Activated CD8-positive, alpha-beta memory T cell treated with anti-CD3 and anti-CD28 coated beads for 48 hours (primary cell): ENCODE results near the gene PGBD5.

ENCODE experiments used
- DNase-seq, 3 experiments: peaks; one replicate each; pipeline ENCODE4 v3.0.0-alpha.2; 2020; ENCODE audit warnings: low read depth in 2 of 3, low spot score in 2 of 3

PGBD5 gene

DNA sequence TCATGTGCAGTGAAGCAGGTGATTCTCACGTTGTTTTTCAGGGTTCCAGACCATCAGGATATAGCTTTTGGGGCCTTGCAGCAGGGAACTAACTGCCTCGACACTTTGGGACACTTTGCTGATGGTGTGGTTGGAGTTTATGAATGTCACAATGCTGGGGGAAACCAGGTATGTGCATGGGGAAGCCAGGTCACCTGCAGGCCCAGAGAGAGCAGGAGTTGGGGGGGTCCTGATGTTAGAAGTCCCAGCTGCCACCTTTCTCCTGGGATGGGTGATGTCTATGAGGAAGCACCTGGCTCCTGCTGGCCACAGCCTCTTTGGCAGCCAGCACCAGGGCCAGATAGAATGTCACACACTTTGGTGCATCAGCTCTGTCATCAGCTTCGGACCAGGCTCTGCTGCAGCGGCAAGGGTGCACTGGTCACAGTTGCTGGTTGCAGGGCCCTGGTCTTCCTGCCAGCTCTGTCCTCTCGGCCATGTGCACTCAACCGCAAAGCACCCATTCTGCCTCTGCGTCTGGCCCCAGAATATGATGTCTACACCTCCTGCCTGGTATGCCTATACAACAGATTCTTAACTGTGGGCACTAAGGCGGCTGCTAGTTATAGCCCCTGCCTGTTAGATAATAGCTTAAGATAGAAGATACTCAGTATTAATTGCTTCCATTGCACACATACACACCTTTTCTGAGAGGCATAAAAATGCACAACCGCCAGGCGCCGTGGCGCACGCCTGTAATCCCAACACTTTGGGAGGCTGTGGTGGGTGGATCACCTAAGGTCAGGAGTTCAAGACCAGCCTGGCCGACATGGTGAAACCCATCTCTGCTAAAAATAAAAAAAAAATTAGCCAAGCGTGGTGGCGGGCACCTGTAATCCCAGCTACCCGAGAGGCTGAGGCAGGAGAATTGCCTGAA lies 160.7 kb downstream of the PGBD5 start:
- no peak for DNase-seq
